Left ventricle myocardium inferior (tissue), 1 donor: Measurements from ENCODE around the gene UBE2Q1. TPM values are rescaled to one million over a fixed set of nuclear protein-coding genes. Genes with fewer than 3 reads are reported as not detected.
A peak's percentile ranks its signal among the peaks of the same experiment; 100 is the strongest.

Source experiments
- DNase-seq: peaks from one replicate; pipeline ENCODE4 v3.0.0-alpha.2; 2020
- H3K27ac ChIP-seq: fragments of 200-600 bp; replicated peaks from 2 replicates; pipeline ENCODE4 v1.8.0; 2021
- H3K27me3 ChIP-seq: fragments of 200-600 bp; 2 replicates; pipeline ENCODE4 v1.8.0; 2021; ENCODE audit warnings: low read depth
- H3K36me3 ChIP-seq: fragments of 200-600 bp; 2 replicates; pipeline ENCODE4 v1.8.0; 2021
- H3K4me1 ChIP-seq: fragments of 200-600 bp; 2 replicates; pipeline ENCODE4 v1.8.0; 2021
- H3K4me3 ChIP-seq: fragments of 200-600 bp; 2 replicates; pipeline ENCODE4 v1.8.0; 2021; ENCODE audit warnings: mild to moderate bottlenecking, moderate library complexity
- H3K9me3 ChIP-seq: fragments of 200-600 bp; replicated peaks from 2 replicates; pipeline ENCODE4 v1.8.0; 2021
- CTCF ChIP-seq: fragments of 200-600 bp; IDR thresholded peaks from 2 replicates; pipeline ENCODE4 v1.8.0; 2021; ENCODE audit warnings: antibody characterized with exemption, mild to moderate bottlenecking, borderline replicate concordance
- intact Hi-C: fragments of 100-400 bp; cut with micrococcal nuclease; formaldehyde crosslinking; loops from one replicate; pipeline ENCODE4 v1.11.0; 2022
- total RNA-seq: library from RNA; stranded (reverse); fragmentation: NEBNext Ultra II Directional; extraction: Animal tissue kit (Norgen Biotek cat#: 25700); gene quantifications from one replicate; pipeline ENCODE4 v1.2.1, GENCODE V29; 2021
- donor health status: DM: no; HTN: yes; CAD: no; lungs with severe emphysema.

UBE2Q1 gene
- total RNA-seq, 1 donor from 2014 or later = 57.0 TPM

- peak within 1 kb of the TSS; percentile 47 for H3K4me3 ChIP-seq
- no peaks in the 10 kb centered on the region for H3K36me3 ChIP-seq
- H3K4me1 ChIP-seq = peaks cover 12% of the 10 kb centered on the region
- intact Hi-C loops = loop anchor here (10.0 kb wide), 1 partner anchor 197 kb away; no protein-coding TSS in a partner anchor
- peaks cover 36% of the 10 kb centered on the region for H3K27me3 ChIP-seq
- peak; percentile 71 for DNase-seq
- no peak for TF ChIP-seq CTCF
- no peak within 1 kb of the TSS for H3K27ac ChIP-seq
- H3K9me3 ChIP-seq = no peaks in the 10 kb centered on the region
These were observed 9.1 kb upstream of the UBE2Q1 start, which contains the start of gene CHRNB2 for GRCh38 chr1:154567386-154568156. TSS of gene CHRNB2 (plus strand) at chr1:154567778. CDS start at chr1:154568045, 267 bp downstream.

- intact Hi-C loops = loop anchor here (10.0 kb wide), 1 partner anchor 199 kb away; no protein-coding TSS in a partner anchor
- DNase-seq = no peak
- Histone ChIP-seq H3K9me3 (no peaks in the 10 kb centered on the region), H3K4me3 (no peak overlapping the region), H3K4me1 (peaks cover 12% of the 10 kb centered on the region), H3K27ac (no peak overlapping the region), H3K36me3 (no peaks in the 10 kb centered on the region), H3K27me3 (peaks cover 36% of the 10 kb centered on the region)
- no peak for TF ChIP-seq CTCF
These were observed 7.4 kb upstream of the UBE2Q1 start for GRCh38 chr1:154565876-154566275.

- H3K27me3 ChIP-seq = no peaks in the 10 kb centered on the region
- peaks cover 40% of the 10 kb centered on the region for H3K4me1 ChIP-seq
- H3K9me3 ChIP-seq = no peaks in the 10 kb centered on the region
- H3K27ac ChIP-seq = peak overlapping the region; percentile 96
- H3K4me3 ChIP-seq = peak overlapping the region; percentile 98
- peaks cover 13% of the 10 kb centered on the region for H3K36me3 ChIP-seq
- DNase-seq = peak; percentile 77
- intact Hi-C loops = loop anchor here (10.0 kb wide), 1 partner anchor 205 kb away; no protein-coding TSS in a partner anchor
- TF ChIP-seq CTCF = peak; percentile 95
These were observed 1.1 kb upstream of the UBE2Q1 start for GRCh38 chr1:154559466-154560044.

- intact Hi-C loops = no loop called here
- DNase-seq = peak; percentile 99
- no peak for TF ChIP-seq CTCF
- Histone ChIP-seq H3K27ac (peak overlapping the region; percentile 96), H3K36me3 (peaks cover 19% of the 10 kb centered on the region), H3K27me3 (no peaks in the 10 kb centered on the region), H3K9me3 (no peaks in the 10 kb centered on the region), H3K4me1 (peaks cover 44% of the 10 kb centered on the region), H3K4me3 (peak overlapping the region; percentile 98)
These were observed 431 bp upstream of the UBE2Q1 start for GRCh38 chr1:154558720-154559465.

GRCh38 chr1:154557248-154557938, 1.1 kb downstream of the UBE2Q1 start:
- intact Hi-C loops = no loop called here
- Histone ChIP-seq H3K4me1 (peaks cover 54% of the 10 kb centered on the region), H3K36me3 (peaks cover 34% of the 10 kb centered on the region), H3K9me3 (no peaks in the 10 kb centered on the region), H3K27me3 (no peaks in the 10 kb centered on the region), H3K4me3 (peak overlapping the region; percentile 98), H3K27ac (peak overlapping the region; percentile 96)
- DNase-seq = no peak
- no peak for TF ChIP-seq CTCF
